PC-9 (cell line): Measurements from ENCODE around the gene SCIN.
"Not testable (repeated sequence)": the region's sequence is repeated elsewhere in the genome, so short reads cannot be mapped to it uniquely, and the experiment has no call there.

Source experiments
- EZH2 ChIP-seq: fragments of 200-600 bp; sonication (generic); IDR thresholded peaks from 2 replicates; pipeline ENCODE4 v1.8.0; 2017; ENCODE audit warnings: antibody characterized with exemption, low read depth
- TF ChIP-seq, protein P1 (sequence below): fragments of 200-600 bp; sonication (generic); conservative IDR thresholded peaks from 2 replicates; pipeline ENCODE4 v1.6.1; 2017; ENCODE audit warnings: mixed run types, antibody characterized with exemption, mild to moderate bottlenecking, moderate library complexity

GRCh38 chr7:12688485-12689170 is 118.1 kb downstream of the SCIN start:
- TF ChIP-seq, protein P1, sequence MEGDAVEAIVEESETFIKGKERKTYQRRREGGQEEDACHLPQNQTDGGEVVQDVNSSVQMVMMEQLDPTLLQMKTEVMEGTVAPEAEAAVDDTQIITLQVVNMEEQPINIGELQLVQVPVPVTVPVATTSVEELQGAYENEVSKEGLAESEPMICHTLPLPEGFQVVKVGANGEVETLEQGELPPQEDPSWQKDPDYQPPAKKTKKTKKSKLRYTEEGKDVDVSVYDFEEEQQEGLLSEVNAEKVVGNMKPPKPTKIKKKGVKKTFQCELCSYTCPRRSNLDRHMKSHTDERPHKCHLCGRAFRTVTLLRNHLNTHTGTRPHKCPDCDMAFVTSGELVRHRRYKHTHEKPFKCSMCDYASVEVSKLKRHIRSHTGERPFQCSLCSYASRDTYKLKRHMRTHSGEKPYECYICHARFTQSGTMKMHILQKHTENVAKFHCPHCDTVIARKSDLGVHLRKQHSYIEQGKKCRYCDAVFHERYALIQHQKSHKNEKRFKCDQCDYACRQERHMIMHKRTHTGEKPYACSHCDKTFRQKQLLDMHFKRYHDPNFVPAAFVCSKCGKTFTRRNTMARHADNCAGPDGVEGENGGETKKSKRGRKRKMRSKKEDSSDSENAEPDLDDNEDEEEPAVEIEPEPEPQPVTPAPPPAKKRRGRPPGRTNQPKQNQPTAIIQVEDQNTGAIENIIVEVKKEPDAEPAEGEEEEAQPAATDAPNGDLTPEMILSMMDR = not testable (repeated sequence)
- TF ChIP-seq EZH2 = not testable (repeated sequence)
